IPS-18c (cell line): ENCODE results near the gene FREM2.

Experiments used
- H3K4me3 ChIP-seq: 2 replicates; pipeline ENCODE4 v1.7.0; 2013; ENCODE audit warnings: low read depth, mild to moderate bottlenecking, low read length, moderate library complexity; ENCODE audit not compliant: insufficient read depth
- H3K9me3 ChIP-seq: one replicate; pipeline ENCODE4 v1.6.1; 2013; ENCODE audit warnings: mild to moderate bottlenecking, low read length, moderate library complexity; ENCODE audit not compliant: control insufficient read depth, insufficient read depth

Gene FREM2

GRCh38 chr13:38785042-38785441 is 98.2 kb downstream of the FREM2 start:
- H3K4me3 ChIP-seq: no peak overlapping the region
- no peaks in the 10 kb centered on the region for H3K9me3 ChIP-seq

- no peaks in the 10 kb centered on the region for H3K9me3 ChIP-seq
- H3K4me3 ChIP-seq: no peak overlapping the region
Measured at GRCh38 chr13:38785490-38785889, 98.6 kb downstream of the FREM2 start.

GRCh38 chr13:38787550-38787949 is 100.7 kb downstream of the FREM2 start:
- H3K4me3 ChIP-seq: no peak overlapping the region

GRCh38 chr13:38796890-38797289 is 110.0 kb downstream of the FREM2 start:
- Histone ChIP-seq H3K4me3 (no peak overlapping the region), H3K9me3 (no peaks in the 10 kb centered on the region)

More at GRCh38 chr13:38787550-38787949, 100.7 kb downstream of the FREM2 start:
- H3K9me3 ChIP-seq: no peaks in the 10 kb centered on the region

GRCh38 chr13:38803531-38803930 is 116.7 kb downstream of the FREM2 start:
- Histone ChIP-seq H3K9me3 (no peaks in the 10 kb centered on the region), H3K4me3 (no peak overlapping the region)

GRCh38 chr13:38804061-38804460 is 117.2 kb downstream of the FREM2 start:
- Histone ChIP-seq H3K9me3 (no peaks in the 10 kb centered on the region), H3K4me3 (no peak overlapping the region)

GRCh38 chr13:38804536-38804935 is 117.7 kb downstream of the FREM2 start:
- H3K4me3 ChIP-seq: no peak overlapping the region
- H3K9me3 ChIP-seq: no peaks in the 10 kb centered on the region

GRCh38 chr13:38814331-38814730 is 127.5 kb downstream of the FREM2 start:
- no peaks in the 10 kb centered on the region for H3K9me3 ChIP-seq
- no peak overlapping the region for H3K4me3 ChIP-seq

GRCh38 chr13:38819053-38819452 is 132.2 kb downstream of the FREM2 start:
- Histone ChIP-seq H3K4me3 (no peak overlapping the region), H3K9me3 (no peaks in the 10 kb centered on the region)

- Histone ChIP-seq H3K9me3 (no peaks in the 10 kb centered on the region), H3K4me3 (no peak overlapping the region)
Measured at GRCh38 chr13:38819596-38819995, 132.7 kb downstream of the FREM2 start.

GRCh38 chr13:38821770-38822551 is 135.1 kb downstream of the FREM2 start:
- Histone ChIP-seq H3K4me3 (no peak overlapping the region), H3K9me3 (no peaks in the 10 kb centered on the region)

- no peaks in the 10 kb centered on the region for H3K9me3 ChIP-seq
- H3K4me3 ChIP-seq: no peak overlapping the region
Measured at GRCh38 chr13:38824342-38824741, 137.5 kb downstream of the FREM2 start.

- H3K4me3 ChIP-seq: no peak overlapping the region
- no peaks in the 10 kb centered on the region for H3K9me3 ChIP-seq
Measured at GRCh38 chr13:38826182-38826813, 139.4 kb downstream of the FREM2 start.

GRCh38 chr13:38830442-38831045 is 143.7 kb downstream of the FREM2 start:
- no peak overlapping the region for H3K4me3 ChIP-seq
- no peaks in the 10 kb centered on the region for H3K9me3 ChIP-seq

GRCh38 chr13:38844581-38844980 is 157.7 kb downstream of the FREM2 start:
- Histone ChIP-seq H3K4me3 (no peak overlapping the region), H3K9me3 (no peaks in the 10 kb centered on the region)

GRCh38 chr13:38848360-38848759 is 161.5 kb downstream of the FREM2 start:
- Histone ChIP-seq H3K9me3 (no peaks in the 10 kb centered on the region), H3K4me3 (no peak overlapping the region)

- Histone ChIP-seq H3K4me3 (no peak overlapping the region), H3K9me3 (no peaks in the 10 kb centered on the region)
Measured at GRCh38 chr13:38849315-38849714, 162.4 kb downstream of the FREM2 start.
